ENCODE data around the gene SMC4.

GRCh38 chr3:160384639-160385318, 14.7 kb upstream of the SMC4 start:
- TF ChIP-seq POLR2A (IDR thresholded peaks at IDR 0.05) (no peak), CTCF (IDR thresholded peaks at IDR 0.05) (no peak)

Data from testis (tissue), 2 donors.